Peyer's patch (tissue), 4 donors: ENCODE results near the gene ANKRD34C.

Source experiments
- POLR2A ChIP-seq, 2 donors: fragments of 450-650 bp; IDR thresholded peaks; one replicate each; pipeline ENCODE4 v1.5.1; 2017; ENCODE audit warnings: antibody characterized with exemption in 2 of 2, mild to moderate bottlenecking in 2 of 2, moderate library complexity in 2 of 2
- TF ChIP-seq, protein P1 (sequence below), 6 experiments: fragments of 450-650 bp in 4 of 6; fragments of 200-600 bp in 2 of 6; sonication (generic) in 1 of 6; IDR thresholded peaks; one replicate each; pipeline ENCODE4 v1.5.1; 2017 to 2019; ENCODE audit warnings: antibody characterized with exemption in 6 of 6, mild to moderate bottlenecking in 3 of 6, moderate library complexity in 1 of 6

DNA sequence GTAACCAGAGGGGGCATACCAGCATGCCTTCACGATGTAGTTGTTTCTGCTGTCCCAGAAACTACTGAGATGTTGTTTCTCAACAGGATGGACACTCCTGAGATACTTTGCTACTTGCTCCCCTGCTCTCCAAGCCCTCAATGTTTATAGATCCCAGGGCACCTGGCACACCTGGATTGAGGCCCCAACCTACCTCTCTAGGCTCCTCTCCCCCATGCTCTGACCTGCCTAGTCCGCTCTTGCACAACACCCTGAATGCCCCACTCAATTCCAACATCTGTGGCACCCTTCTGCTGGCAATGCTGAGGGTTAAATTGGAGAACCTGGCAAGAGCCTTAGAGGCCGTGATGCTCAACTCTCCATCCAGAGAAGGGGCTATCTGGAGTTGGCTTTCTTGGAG is 42.5 kb upstream of the ANKRD34C start:
- TF ChIP-seq, protein P1, sequence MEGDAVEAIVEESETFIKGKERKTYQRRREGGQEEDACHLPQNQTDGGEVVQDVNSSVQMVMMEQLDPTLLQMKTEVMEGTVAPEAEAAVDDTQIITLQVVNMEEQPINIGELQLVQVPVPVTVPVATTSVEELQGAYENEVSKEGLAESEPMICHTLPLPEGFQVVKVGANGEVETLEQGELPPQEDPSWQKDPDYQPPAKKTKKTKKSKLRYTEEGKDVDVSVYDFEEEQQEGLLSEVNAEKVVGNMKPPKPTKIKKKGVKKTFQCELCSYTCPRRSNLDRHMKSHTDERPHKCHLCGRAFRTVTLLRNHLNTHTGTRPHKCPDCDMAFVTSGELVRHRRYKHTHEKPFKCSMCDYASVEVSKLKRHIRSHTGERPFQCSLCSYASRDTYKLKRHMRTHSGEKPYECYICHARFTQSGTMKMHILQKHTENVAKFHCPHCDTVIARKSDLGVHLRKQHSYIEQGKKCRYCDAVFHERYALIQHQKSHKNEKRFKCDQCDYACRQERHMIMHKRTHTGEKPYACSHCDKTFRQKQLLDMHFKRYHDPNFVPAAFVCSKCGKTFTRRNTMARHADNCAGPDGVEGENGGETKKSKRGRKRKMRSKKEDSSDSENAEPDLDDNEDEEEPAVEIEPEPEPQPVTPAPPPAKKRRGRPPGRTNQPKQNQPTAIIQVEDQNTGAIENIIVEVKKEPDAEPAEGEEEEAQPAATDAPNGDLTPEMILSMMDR (IDR thresholded peaks at IDR 0.05) = no peak
- no peak for TF ChIP-seq POLR2A (IDR thresholded peaks at IDR 0.05)
